Thyroid gland (tissue), 4 donors: Measurements from ENCODE around the gene CWF19L2. TPM values are rescaled to one million over a fixed set of nuclear protein-coding genes. Genes with fewer than 3 reads are reported as not detected.
"Not testable (repeated sequence)": the region's sequence is repeated elsewhere in the genome, so short reads cannot be mapped to it uniquely, and the experiment has no call there.

Source experiments
- DNase-seq, 2 donors: peaks; one replicate each; pipeline ENCODE4 v3.0.0-alpha.2; 2019
- H3K27ac ChIP-seq, 3 donors: fragments of 200-600 bp; sonication (generic); 1 replicate in 2 of 3; 2 replicates in 1 of 3; pipeline ENCODE4 v1.5.1; 2016 to 2019; ENCODE audit warnings: mild to moderate bottlenecking in 1 of 3, moderate library complexity in 1 of 3
- H3K27me3 ChIP-seq: fragments of 200-600 bp; sonication (generic); one replicate; pipeline ENCODE4 v1.5.1; 2019
- H3K36me3 ChIP-seq, 2 donors: fragments of 200-600 bp; sonication (generic); one replicate each; pipeline ENCODE4 v1.5.1; 2016 to 2019
- H3K4me1 ChIP-seq, 2 donors: fragments of 200-600 bp; sonication (generic); one replicate each; pipeline ENCODE4 v1.5.1; 2017 to 2019
- H3K4me3 ChIP-seq, 3 donors: fragments of 200-600 bp; sonication (generic); replicated peaks in 1 of 3; 1 replicate in 2 of 3; 2 replicates in 1 of 3; pipeline ENCODE4 v1.5.1; 2016; ENCODE audit warnings: mild to moderate bottlenecking in 1 of 3
- H3K9me3 ChIP-seq: fragments of 200-600 bp; sonication (generic); one replicate; pipeline ENCODE4 v1.5.1; 2017
- CTCF ChIP-seq, 6 experiments: fragments of 200-600 bp in 3 of 6; fragments of 450-650 bp in 3 of 6; sonication (generic) in 3 of 6; IDR thresholded peaks; one replicate each; pipeline ENCODE4 v1.5.1; 2016 to 2019; ENCODE audit warnings: antibody characterized with exemption in 6 of 6, mild to moderate bottlenecking in 2 of 6, inconsistent platforms in 1 of 6, moderate library complexity in 1 of 6
- POLR2A ChIP-seq, 2 donors: fragments of 450-650 bp; IDR thresholded peaks; one replicate each; pipeline ENCODE4 v1.6.1; 2017; ENCODE audit warnings: antibody characterized with exemption in 2 of 2, mild to moderate bottlenecking in 2 of 2, moderate library complexity in 1 of 2
- WGBS, 2 donors: methylation state at CpG; one replicate each; pipeline ENCODE4 v1.1.5; 2017; 5-methylcytosine and 5-hydroxymethylcytosine counted together
- intact Hi-C: fragments of 100-400 bp; cut with DNase I; formaldehyde crosslinking; loops from one replicate; pipeline ENCODE4 v1.15.1; 2023
- total RNA-seq, 4 donors: library from RNA; depleted of rRNA; stranded (reverse); fragments of >200 nt; gene quantifications; one replicate each; pipeline ENCODE4 v1.2.3, GENCODE V29; 2016

The CWF19L2 gene
- 10 to 100 TPM; 26.2 to 50.9 (median 34.3) TPM for total RNA-seq

GRCh38 chr11:107457558-107458271, at the start of gene CWF19L2:
TSS of gene CWF19L2 (minus strand) at chr11:107457825. CDS start at chr11:107457816, 9 bp downstream.
- peak; percentile 88 to 91 for DNase-seq
- H3K27ac ChIP-seq: peak within 1 kb of the TSS; percentile 63 to 73 (median 72)
- H3K4me1 ChIP-seq: peaks cover 5 to 10% of the 10 kb centered on the region in 2 donors
- WGBS, 2 donors: 1% methylated on average over 30 of the region's 30 CpGs
- H3K36me3 ChIP-seq: peaks cover 12 to 15% of the 10 kb centered on the region in 2 donors
- H3K27me3 ChIP-seq: no peaks in the 10 kb centered on the region
- no peaks in the 10 kb centered on the region for H3K9me3 ChIP-seq
- TF ChIP-seq POLR2A (IDR thresholded peaks at IDR 0.05) (peak in 1 of 2 donors; percentile 68), CTCF (IDR thresholded peaks at IDR 0.05) (peak in 1 of 6 experiments; percentile 17)
- H3K4me3 ChIP-seq: peak within 1 kb of the TSS; percentile 47 to 93 (median 68)
- intact Hi-C loops: no loop called here

GRCh38 chr11:107505647-107506225, 48.1 kb upstream of the CWF19L2 start:
- H3K27ac ChIP-seq: no peak overlapping the region
- no peak overlapping the region for H3K4me3 ChIP-seq
- peaks cover 0 to 3% of the 10 kb centered on the region in 2 donors for H3K4me1 ChIP-seq
- no peaks in the 10 kb centered on the region for H3K9me3 ChIP-seq
- H3K27me3 ChIP-seq: no peaks in the 10 kb centered on the region
- no peak for DNase-seq
- intact Hi-C loops: no loop called here
- no peak for TF ChIP-seq CTCF (IDR thresholded peaks at IDR 0.05)
- TF ChIP-seq POLR2A (IDR thresholded peaks at IDR 0.05): no peak
- H3K36me3 ChIP-seq: peaks cover 8 to 11% of the 10 kb centered on the region in 2 donors

GRCh38 chr11:107504981-107505380, 47.4 kb upstream of the CWF19L2 start:
- WGBS, 2 donors: 79 to 88% methylated on average over 5 of the region's 5 CpGs

GRCh38 chr11:107501713-107502112, 44.1 kb upstream of the CWF19L2 start:
- Histone ChIP-seq H3K36me3 (peaks cover 8 to 9% of the 10 kb centered on the region in 2 donors), H3K4me3 (no peak overlapping the region), H3K9me3 (no peaks in the 10 kb centered on the region), H3K27ac (no peak overlapping the region), H3K27me3 (no peaks in the 10 kb centered on the region), H3K4me1 (peaks cover 0 to 3% of the 10 kb centered on the region in 2 donors)
- intact Hi-C loops: no loop called here
- WGBS, 2 donors: 100% methylated on average over 1 of the region's 1 CpG
- no peak for DNase-seq
- TF ChIP-seq POLR2A (IDR thresholded peaks at IDR 0.05): no peak
- no peak for TF ChIP-seq CTCF (IDR thresholded peaks at IDR 0.05)

More at GRCh38 chr11:107504981-107505380, 47.4 kb upstream of the CWF19L2 start:
- no peak overlapping the region for H3K27ac ChIP-seq
- intact Hi-C loops: no loop called here
- H3K4me3 ChIP-seq: no peak overlapping the region
- peaks cover 8 to 9% of the 10 kb centered on the region in 2 donors for H3K36me3 ChIP-seq
- DNase-seq: no peak
- H3K27me3 ChIP-seq: no peaks in the 10 kb centered on the region
- no peak for TF ChIP-seq POLR2A (IDR thresholded peaks at IDR 0.05)
- no peak for TF ChIP-seq CTCF (IDR thresholded peaks at IDR 0.05)
- no peaks in the 10 kb centered on the region for H3K9me3 ChIP-seq
- H3K4me1 ChIP-seq: peaks cover 0 to 3% of the 10 kb centered on the region in 2 donors

- DNase-seq, H3K4me3 ChIP-seq, H3K9me3 ChIP-seq, H3K36me3 ChIP-seq, H3K27me3 ChIP-seq, H3K27ac ChIP-seq, intact Hi-C loops: not testable (repeated sequence)
- H3K4me1 ChIP-seq: peaks cover 7 to 14% of the 10 kb centered on the region in 2 donors
- WGBS, 2 donors: 96 to 97% methylated on average over 7 of the region's 7 CpGs
Measured at GRCh38 chr11:107497371-107497770, 39.7 kb upstream of the CWF19L2 start.
